GM15510 (cell line): ENCODE measurements around the gene SRCAP.
A peak's percentile ranks its signal among the peaks of the same experiment; 100 is the strongest.

Experiments used
- POLR2A ChIP-seq: IDR thresholded peaks from 3 replicates; pipeline ENCODE4 v1.6.1; 2011; ENCODE audit warnings: borderline replicate concordance; ENCODE audit not compliant: insufficient read length; ENCODE audit errors: extremely low read depth

SRCAP gene

GRCh38 chr16:30762991-30763725 lies 64.2 kb downstream of the SRCAP start:
- no peak for TF ChIP-seq POLR2A

GRCh38 chr16:30764086-30764485 lies 65.1 kb downstream of the SRCAP start:
- TF ChIP-seq POLR2A: no peak

- TF ChIP-seq POLR2A: no peak
Measured at GRCh38 chr16:30764816-30765465, 66.0 kb downstream of the SRCAP start.

GRCh38 chr16:30766206-30766932 lies 67.4 kb downstream of the SRCAP start:
- no peak for TF ChIP-seq POLR2A

- no peak for TF ChIP-seq POLR2A
Measured at GRCh38 chr16:30766933-30767284, 67.9 kb downstream of the SRCAP start.

- no peak for TF ChIP-seq POLR2A
Measured at GRCh38 chr16:30767767-30768465, 68.9 kb downstream of the SRCAP start.

GRCh38 chr16:30768583-30769181 lies 69.7 kb downstream of the SRCAP start:
- no peak for TF ChIP-seq POLR2A

GRCh38 chr16:30769379-30770089 lies 70.6 kb downstream of the SRCAP start:
- TF ChIP-seq POLR2A: no peak

- TF ChIP-seq POLR2A: no peak
Measured at GRCh38 chr16:30771726-30772125, 72.8 kb downstream of the SRCAP start.

- no peak for TF ChIP-seq POLR2A
Measured at GRCh38 chr16:30773826-30774225, 74.9 kb downstream of the SRCAP start.

- TF ChIP-seq POLR2A: no peak
Measured at GRCh38 chr16:30774367-30775130, 75.6 kb downstream of the SRCAP start.

- TF ChIP-seq POLR2A: no peak
Measured at GRCh38 chr16:30775131-30775391, 76.1 kb downstream of the SRCAP start.

GRCh38 chr16:30775392-30776188 lies 76.6 kb downstream of the SRCAP start:
- TF ChIP-seq POLR2A: peak; percentile 44
